GM12874 (cell line): Measurements from ENCODE around the gene SLC16A1.

ENCODE experiments used
- TF ChIP-seq, protein P1 (sequence below): IDR thresholded peaks from 2 replicates; pipeline ENCODE4 v1.5.1; 2011; ENCODE audit warnings: low read depth, mild to moderate bottlenecking, control low read depth, low read length, moderate library complexity; ENCODE audit not compliant: insufficient read depth

The SLC16A1 gene

DNA sequence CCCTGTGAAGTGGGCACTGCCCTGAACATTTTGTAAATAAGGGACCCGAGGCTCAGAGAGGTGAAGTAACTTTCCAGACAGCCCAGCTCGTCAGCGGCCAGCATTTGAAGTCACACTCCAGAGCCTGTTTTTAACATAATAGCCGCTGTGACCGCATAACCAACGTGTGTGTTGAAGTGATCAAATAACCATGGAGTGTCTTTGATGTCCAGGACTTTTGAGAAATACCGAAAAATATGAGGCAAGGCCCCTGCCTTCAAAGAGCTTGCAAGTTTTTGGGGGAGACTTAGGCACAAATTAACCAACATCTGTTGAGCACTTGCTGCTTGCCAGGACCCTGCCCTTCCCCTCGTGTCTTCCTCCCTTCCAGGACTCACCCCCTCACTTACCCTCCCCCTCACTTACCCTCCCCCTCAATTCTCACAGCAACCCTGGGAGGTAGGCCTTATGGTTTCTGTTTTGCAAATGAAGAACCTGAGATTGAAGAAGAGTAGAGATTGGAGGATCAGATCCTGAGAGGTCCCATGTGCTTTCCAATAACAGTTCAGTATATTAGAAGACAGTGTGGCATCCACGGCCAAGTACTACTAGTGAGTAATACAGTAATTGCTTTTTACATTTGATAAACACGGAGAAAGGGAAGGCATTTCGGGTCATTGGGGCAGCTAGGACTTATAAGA lies 1.3 kb upstream of the SLC16A1 start:
- TF ChIP-seq, protein P1, sequence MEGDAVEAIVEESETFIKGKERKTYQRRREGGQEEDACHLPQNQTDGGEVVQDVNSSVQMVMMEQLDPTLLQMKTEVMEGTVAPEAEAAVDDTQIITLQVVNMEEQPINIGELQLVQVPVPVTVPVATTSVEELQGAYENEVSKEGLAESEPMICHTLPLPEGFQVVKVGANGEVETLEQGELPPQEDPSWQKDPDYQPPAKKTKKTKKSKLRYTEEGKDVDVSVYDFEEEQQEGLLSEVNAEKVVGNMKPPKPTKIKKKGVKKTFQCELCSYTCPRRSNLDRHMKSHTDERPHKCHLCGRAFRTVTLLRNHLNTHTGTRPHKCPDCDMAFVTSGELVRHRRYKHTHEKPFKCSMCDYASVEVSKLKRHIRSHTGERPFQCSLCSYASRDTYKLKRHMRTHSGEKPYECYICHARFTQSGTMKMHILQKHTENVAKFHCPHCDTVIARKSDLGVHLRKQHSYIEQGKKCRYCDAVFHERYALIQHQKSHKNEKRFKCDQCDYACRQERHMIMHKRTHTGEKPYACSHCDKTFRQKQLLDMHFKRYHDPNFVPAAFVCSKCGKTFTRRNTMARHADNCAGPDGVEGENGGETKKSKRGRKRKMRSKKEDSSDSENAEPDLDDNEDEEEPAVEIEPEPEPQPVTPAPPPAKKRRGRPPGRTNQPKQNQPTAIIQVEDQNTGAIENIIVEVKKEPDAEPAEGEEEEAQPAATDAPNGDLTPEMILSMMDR: no peak

DNA sequence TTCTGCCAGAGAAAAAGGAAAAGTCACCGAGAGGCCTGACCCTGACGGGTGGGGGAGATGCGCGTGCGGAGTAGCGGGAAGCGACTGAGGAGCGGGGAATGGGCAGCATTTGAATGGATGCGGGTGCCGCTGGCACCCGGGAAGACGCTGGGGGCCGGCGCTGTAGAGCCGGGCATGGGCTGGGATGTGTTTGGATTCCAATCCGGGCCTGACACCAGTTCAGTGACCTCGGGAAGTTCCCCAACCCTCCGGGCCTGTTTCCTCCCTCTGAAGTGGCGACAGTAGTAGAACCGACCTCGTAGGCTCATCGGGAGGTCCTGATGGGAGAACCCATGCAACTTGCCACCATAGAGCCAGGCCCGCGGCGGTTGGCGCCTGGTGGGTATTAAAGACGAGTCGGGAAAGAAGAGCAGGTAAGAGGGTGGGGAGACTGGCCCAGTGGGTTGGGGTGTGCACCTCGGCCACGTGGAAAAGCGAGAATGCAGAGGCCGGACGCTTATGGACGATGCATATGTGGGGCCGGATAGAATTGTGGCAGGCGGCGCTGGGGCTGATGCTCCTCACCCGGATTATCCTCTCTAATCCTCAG lies 642 bp upstream of the SLC16A1 start:
- TF ChIP-seq, protein P1: no peak

DNA sequence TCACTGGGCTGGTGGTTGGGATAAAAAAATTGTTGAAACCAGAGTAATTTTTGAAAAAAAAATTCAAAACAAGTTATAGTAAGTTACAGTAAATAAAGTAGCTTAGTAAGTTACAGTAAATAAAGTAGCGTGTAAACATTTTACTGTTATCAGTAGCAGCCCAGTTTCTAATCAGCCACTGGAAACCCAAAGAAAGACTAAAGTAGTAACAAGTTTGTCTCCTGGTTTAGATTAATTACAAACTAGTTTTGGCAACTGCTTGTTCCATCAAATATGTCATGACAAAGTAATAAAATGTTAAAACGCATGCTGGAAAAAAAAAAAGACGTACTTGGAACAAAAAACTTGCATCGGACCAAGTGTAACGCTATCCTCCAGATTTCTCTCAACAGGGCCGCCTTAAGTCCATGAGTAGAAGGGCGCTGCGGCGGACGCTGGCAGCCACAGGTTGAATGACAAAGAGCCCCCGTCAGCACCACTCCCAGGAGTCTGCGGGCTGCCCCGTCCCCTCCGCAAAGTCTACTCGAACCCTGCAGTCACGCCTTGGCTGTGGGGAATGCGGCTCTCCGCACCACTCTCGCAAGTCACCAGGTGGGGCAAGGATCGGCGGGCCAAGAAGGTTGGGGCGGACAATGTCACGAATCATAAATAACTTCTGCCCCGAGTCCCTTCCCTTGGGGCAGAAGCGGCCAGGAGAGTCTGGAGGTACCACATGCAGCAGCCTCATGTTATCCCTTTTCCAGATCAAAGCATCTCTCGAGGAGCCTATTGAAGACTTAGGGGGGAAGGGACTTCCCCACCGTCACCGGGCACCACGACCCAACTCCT lies 837 bp downstream of the SLC16A1 start:
- TF ChIP-seq, protein P1: no peak

DNA sequence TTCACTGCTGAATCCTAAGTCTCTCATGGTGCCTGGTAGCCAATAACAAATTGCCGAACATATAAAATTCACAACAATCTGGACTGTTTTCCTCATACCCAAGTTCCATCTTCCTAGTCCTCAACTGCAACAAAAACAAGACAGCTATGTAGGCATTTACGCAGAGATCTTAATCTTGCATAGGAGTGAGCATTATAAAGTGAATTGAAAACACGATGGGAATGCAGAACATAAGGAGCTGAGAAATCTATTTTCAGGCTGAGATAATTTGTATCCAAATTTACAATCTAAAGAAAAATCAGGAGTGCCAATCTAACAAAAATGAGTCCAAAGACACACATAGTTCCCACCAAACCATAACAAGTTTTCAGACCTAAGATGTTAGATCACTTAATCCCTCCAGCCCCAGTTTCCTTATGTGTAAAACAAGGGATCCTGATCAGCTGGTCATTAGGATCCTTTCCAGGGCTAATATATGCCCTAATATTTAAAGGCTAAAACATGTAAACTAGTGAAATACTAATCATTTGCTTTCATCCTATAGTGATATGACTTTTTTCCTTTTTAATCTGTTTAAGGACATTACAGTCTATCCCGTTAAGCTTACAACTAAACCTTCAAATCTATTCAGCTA lies 1.9 kb downstream of the SLC16A1 start:
- TF ChIP-seq, protein P1: no peak

DNA sequence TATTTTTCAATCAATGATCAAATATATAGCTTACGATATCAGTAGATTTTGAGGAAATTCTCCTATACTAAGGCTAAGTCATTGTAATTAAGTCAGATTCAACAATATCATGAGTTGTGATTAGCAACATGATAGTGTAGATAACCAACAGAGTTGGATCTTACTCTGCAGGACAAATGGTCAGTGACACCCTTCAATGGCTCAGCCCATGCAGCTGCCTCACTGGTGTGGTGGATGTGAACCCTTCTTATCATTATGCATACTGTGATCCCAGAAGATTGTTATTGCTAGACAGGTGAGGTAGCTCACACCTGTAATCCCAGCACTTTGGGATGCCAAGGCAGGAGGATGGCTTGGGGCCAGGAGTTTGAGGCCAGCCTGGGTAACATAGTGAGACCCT lies 5.6 kb downstream of the SLC16A1 start:
- TF ChIP-seq, protein P1: no peak

DNA sequence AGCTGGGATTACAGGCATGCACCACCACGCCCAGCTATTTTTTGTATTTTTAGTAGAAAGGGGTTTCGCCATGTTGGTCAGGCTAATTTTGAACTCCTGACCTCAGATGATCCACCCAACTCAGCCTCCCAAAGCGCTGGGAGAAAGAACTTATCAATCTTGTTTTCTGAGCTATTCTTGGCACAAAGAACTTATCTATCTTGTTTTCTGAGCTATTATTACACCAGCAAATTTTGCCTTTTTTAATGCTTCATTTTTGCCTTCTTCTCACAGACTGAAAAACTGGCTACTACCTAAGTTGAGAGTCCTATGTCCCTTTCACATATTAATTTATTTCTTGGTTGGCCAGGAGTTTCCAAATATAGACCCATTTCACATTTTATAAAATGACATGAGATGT lies 9.3 kb downstream of the SLC16A1 start:
- TF ChIP-seq, protein P1: no peak

DNA sequence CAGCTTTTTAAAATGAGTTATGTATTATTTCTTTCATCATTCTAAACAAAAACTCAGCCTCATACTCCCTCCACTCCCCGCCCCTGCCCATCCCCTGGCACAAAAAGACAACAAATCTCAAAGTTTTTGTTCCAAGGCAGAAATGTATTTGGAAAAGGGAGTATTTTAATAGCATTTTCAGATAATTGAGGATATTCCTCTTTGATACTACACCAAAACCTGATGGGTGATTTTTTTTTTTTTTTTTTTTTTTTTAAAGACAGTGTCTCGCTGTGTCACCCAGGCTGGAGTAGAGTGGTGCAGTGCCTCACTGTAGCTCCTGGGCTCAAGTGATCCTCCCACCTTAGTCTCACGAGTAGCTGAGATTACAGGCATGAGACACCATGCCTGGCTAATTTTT lies 16.2 kb downstream of the SLC16A1 start:
- TF ChIP-seq, protein P1: no peak
